ENCODE results near the gene NUP188.

DNA sequence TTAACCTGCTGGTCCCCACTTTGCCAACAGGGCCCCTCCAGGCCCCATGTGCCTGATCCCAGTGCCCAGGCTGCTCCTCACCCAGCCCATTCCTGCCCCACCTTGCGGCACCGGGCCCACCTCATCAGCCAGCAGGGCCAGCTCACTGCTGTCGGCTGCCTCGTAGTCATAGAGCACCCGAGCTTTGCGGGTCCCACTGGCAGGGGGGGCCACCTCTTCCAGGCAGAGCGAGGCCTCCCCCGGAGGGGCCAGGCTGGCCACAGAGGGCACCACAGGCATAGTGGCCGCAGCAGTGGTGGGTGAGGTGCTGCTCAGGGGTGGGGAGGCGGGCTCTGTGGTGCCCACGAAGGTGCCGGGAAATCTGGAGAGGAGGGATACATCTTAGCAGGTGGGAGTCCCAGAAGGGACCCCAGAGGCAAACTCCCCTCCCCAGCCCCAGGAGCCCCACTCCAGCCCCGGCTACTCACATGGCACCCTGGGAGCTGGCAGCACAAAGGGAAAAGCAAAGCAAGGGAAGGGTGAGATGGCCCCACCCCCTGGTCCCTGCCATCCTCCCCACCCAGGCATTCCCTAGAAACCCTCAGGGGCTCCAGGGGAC, 61.6 kb downstream of the NUP188 start:
- TF ChIP-seq, protein P1, sequence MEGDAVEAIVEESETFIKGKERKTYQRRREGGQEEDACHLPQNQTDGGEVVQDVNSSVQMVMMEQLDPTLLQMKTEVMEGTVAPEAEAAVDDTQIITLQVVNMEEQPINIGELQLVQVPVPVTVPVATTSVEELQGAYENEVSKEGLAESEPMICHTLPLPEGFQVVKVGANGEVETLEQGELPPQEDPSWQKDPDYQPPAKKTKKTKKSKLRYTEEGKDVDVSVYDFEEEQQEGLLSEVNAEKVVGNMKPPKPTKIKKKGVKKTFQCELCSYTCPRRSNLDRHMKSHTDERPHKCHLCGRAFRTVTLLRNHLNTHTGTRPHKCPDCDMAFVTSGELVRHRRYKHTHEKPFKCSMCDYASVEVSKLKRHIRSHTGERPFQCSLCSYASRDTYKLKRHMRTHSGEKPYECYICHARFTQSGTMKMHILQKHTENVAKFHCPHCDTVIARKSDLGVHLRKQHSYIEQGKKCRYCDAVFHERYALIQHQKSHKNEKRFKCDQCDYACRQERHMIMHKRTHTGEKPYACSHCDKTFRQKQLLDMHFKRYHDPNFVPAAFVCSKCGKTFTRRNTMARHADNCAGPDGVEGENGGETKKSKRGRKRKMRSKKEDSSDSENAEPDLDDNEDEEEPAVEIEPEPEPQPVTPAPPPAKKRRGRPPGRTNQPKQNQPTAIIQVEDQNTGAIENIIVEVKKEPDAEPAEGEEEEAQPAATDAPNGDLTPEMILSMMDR (conservative IDR thresholded peaks at IDR 0.05; ENCODE audit: low read depth in 2 of 2), result no peak
- TF ChIP-seq EZH2 (IDR thresholded peaks at IDR 0.05; ENCODE audit: low read depth, unreplicated experiment) (no peak), POLR2AphosphoS5 (IDR thresholded peaks at IDR 0.05; ENCODE audit: low read depth) (no peak), EZH2phosphoT487 (IDR thresholded peaks at IDR 0.05; ENCODE audit: unreplicated experiment) (no peak), NANOG (IDR thresholded peaks at IDR 0.05; ENCODE audit: borderline replicate concordance) (no peak)

Data from GM23338 (cell line).